ENCODE measurements around the gene MAB21L1.

The MAB21L1 gene

DNA sequence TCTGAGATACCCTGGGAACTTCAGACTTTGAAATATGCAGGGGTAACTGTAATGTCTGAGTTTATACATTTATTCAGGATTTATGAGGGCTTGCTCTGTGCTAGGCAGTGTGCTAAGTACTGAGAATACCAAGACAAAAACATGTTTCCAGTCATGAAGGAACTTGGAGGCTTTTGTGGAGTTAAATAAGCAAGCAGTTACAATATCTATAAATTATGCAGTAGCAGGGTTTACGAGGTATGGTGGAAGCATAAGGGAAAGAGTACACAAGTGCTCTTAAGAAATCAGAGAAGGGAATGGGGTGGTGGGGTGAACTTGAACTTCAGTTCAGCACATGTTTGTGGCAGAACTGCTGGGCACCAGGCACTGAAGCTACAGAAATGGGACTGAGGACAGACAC lies 28.0 kb downstream of the MAB21L1 start:
- TF ChIP-seq, protein P1, sequence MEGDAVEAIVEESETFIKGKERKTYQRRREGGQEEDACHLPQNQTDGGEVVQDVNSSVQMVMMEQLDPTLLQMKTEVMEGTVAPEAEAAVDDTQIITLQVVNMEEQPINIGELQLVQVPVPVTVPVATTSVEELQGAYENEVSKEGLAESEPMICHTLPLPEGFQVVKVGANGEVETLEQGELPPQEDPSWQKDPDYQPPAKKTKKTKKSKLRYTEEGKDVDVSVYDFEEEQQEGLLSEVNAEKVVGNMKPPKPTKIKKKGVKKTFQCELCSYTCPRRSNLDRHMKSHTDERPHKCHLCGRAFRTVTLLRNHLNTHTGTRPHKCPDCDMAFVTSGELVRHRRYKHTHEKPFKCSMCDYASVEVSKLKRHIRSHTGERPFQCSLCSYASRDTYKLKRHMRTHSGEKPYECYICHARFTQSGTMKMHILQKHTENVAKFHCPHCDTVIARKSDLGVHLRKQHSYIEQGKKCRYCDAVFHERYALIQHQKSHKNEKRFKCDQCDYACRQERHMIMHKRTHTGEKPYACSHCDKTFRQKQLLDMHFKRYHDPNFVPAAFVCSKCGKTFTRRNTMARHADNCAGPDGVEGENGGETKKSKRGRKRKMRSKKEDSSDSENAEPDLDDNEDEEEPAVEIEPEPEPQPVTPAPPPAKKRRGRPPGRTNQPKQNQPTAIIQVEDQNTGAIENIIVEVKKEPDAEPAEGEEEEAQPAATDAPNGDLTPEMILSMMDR (conservative IDR thresholded peaks at IDR 0.05; ENCODE audit: low read length), result no peak
- DNase-seq (ENCODE audit: low read depth), result no peak
- no peak overlapping the region for H3K4me3 ChIP-seq (ENCODE audit: low read length)
